GM21367 (cell line): ENCODE results near the gene C1QB.

Experiments
- ATAC-seq: cut with Tn5 transposase; IDR thresholded peaks from one replicate; pipeline ENCODE4 v1.9.1; 2021; ENCODE audit not compliant: unreplicated experiment

The C1QB gene

DNA sequence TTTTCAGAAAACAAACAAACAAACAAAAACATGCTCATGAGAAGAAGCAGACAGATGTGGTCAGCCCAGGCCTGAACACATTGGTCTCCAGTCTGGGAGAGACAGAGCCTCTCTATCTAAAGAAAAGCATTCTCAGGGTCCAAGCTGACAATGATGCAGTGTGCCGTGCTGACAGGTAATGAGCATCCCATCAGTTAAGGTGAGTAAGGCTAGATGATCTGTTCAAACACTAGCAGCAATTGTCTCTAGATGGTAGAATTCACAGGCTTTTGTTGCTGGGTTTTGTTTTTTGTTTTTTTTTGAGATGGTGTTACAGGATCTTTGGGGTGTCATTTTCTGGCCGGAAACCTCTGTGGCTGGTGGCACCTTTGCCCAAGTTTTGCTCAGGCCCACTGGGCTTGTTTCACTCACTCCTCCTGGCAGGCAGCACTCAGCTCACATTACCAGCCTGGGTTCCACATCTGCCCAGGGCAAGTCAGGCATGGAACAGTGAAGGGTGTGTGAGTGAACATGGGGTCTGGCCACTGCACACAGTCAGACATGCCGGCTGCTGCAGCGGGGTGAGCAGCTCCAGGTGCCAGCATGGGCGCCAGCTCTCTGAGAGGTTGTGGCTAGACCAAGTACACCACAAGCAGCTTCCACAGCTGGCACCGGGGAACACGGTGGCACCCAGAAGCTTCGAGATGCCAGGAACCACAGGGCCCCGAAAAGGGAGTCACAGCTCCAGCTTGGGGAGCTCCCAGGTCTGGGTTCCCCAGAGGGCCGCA is 19.2 kb upstream of the C1QB start:
- no peak for ATAC-seq

DNA sequence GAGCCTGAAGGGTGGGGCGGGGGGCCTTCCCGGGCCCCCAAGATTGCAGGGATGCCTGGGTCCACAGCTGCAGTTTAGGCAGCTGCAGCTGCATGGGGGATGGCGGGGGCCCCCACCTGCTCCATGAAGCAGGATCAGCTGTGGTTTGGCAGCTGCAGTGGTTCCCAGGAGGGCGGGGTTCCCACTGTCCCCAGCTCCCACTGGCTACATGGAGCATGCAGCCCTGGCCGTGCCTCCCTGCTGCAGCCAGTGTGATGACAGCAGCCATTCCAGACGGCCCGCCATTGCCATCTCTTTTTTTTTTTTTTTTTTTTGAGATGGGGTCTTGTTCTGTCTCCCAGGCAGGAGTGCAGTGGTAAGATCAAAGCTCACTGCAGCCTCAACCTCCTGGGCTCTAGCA is 17.6 kb upstream of the C1QB start:
- no peak for ATAC-seq

DNA sequence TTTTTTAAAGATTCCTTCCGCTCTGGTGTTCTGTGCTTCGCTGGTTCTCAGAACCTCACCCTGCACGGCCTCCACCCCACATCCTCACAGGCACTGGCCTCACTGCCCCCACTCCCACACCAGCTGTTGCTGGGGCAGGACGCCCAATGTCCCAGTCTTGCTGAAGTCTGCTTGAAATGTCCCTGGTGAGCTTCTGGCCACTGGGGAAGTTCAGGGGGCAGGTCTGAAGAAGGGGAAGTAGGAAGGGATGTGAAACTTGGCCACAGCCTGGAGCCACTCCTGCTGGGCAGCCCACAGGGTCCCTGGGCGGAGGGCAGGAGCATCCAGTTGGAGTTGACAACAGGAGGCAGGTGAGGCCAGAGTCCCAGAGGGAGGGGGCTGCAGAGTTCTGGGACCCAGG is 16.7 kb upstream of the C1QB start, which contains the start of gene C1QA:
Gene C1QA (plus strand): TSS at position 276 of the 400 bp plus-strand sequence. CDS start 989 bp downstream, outside the sequence.
- ATAC-seq, result no peak

DNA sequence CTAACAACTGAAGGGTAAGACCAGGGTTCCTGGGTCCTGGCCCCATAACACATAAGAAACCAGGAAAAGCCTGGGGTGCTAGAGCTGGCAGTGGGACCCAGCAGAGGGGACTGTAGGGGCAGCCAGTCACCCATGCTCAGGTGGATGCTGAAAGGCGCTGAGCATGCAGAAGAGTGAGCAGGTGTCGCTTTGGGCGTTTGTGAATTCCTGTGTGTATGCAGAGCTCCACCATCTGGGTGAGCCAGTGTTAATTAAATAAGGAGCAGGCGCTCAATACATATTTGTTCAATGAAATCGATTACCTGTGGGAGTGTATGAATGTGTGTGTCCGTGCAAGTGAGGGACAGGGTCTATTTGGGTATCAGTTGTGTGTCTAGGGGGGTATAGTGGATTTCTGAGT is 16.1 kb upstream of the C1QB start:
- no peak for ATAC-seq

DNA sequence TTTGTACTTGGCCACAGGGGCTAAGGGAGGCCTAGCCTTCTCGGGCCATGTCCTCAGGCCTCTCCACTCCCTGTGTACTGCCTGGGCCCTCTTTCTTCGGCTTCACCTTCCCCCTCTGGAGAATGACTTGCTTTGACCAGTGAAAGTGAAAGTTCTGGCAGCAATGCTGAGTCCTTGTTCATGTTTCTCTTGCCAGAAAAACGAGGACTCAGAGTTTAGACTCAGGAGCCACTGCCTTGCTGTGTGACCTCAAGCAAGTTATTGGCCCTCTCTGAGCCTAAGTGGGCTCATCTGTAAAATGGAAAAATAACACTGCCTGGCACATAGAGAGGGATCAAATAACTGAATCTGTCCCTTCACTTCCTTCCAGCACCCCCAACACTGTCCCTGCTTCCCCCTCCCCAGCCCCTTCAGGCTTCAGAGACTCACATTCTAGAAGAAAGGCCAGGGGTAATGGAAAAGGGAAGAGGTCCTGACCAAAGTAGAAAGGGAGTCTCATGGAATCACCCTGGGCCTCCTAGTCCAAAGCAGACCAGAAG is 15.1 kb upstream of the C1QB start:
- no peak for ATAC-seq

DNA sequence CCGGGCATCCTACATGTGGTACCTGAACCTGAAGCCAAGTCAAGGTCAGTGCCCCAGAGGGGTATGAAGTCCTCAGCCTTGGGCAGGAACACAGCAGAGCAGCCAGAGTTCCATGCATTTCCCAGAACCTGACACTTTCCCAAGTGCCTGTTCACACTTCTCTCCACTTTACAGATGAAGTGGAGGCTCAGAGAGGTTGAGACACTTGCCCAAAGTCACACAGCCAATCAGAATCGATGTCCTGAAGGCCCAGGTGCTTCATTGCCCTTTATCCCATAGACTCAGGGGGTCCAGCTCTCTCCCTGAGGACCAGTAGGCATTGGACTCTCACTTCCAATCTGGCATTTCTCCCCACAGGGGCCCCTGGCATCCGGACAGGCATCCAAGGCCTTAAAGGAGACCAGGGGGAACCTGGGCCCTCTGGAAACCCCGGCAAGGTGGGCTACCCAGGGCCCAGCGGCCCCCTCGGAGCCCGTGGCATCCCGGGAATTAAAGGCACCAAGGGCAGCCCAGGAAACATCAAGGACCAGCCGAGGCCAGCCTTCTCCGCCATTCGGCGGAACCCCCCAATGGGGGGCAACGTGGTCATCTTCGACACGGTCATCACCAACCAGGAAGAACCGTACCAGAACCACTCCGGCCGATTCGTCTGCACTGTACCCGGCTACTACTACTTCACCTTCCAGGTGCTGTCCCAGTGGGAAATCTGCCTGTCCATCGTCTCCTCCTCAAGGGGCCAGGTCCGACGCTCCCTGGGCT is 14.4 kb upstream of the C1QB start:
- ATAC-seq, result no peak

DNA sequence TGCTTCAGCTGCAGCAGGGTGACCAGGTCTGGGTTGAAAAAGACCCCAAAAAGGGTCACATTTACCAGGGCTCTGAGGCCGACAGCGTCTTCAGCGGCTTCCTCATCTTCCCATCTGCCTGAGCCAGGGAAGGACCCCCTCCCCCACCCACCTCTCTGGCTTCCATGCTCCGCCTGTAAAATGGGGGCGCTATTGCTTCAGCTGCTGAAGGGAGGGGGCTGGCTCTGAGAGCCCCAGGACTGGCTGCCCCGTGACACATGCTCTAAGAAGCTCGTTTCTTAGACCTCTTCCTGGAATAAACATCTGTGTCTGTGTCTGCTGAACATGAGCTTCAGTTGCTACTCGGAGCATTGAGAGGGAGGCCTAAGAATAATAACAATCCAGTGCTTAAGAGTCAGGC is 13.8 kb upstream of the C1QB start:
- ATAC-seq, result no peak

DNA sequence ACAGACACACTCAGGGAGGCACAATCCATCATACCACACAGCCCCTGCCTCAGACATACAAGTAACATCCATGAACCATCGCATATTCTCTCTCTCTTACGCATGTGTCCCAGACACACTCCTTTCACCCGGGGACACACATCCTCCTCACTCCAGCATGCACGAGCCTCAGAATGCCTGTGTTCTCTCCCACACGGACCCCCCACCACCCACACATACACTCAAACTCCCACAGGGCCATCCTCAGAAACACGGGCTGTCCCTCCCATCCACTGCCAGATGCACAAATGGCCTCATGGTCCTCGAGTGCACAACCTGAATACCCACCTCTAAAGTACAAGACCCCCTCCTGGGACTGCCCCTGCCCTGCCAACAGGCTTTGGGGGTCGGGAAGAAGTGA is 11.8 kb upstream of the C1QB start:
- ATAC-seq, result no peak

DNA sequence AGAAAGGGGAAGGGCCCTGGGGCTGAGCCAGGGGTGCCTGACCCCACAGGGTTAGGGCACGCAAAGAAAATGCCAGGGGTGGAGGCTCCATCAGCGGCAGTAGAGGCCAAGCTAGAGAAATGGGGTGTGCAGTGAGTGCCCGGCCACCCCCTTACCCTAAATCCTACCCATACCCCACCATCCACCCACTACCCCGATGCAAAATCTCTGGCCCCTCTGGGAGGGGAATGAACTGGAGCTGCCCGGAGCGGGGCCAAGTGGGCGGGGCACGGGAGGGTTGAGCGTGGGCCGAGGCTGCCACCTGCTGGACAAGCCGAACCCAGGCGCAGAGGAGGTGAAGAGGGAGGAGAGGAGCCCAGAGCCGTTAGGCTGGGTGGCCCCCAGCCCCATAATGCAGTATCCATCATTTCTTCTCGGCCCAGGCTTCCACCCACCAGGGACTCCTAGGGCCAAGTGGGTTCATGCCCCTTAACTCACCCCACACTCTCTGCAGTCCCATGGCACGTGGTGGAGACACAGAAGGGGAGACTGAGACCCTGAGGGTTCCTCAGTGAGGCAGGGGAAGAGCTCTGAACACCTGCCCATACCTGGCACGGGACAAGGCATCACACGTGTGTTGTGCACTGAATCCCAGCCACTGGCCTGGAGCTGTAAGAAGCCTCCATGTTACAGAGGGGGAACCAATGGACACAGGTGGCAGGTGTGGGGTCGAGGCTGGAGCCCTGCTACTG is 11.0 kb upstream of the C1QB start:
- no peak for ATAC-seq

DNA sequence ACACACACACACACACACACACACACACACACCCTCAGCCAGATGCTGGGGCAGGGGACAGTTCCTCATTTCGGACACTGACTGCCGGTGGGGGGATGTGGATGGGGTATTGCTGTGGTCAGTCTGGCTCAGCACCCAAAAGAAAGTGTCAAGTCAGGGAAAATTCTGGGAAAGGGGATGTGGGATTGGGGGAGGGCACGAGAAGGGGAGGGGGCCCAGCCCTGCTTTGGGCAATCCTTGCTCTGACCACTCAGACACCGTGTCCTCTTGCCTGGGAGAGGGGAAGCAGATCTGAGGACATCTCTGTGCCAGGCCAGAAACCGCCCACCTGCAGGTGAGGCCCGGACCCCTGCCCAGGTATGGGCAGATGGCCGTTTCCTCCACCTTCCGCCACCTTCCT is 9.7 kb upstream of the C1QB start, which contains the start of gene C1QC:
Gene C1QC (plus strand): TSS at position 253 of the 400 bp plus-strand sequence. CDS start 391 bp downstream, outside the sequence.
- no peak for ATAC-seq

DNA sequence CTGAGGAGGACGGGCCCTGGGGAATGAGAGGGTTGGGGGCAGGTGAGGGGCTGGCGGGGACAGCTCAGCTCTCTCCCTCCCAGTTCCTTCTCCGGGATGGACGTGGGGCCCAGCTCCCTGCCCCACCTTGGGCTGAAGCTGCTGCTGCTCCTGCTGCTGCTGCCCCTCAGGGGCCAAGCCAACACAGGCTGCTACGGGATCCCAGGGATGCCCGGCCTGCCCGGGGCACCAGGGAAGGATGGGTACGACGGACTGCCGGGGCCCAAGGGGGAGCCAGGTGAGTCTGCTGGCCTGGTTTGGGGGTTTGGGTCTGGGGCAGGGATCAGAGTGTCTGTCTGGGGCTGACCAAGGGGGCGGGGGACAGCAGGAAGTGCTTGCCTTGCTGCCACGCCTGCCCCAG is 9.1 kb upstream of the C1QB start:
- no peak for ATAC-seq

DNA sequence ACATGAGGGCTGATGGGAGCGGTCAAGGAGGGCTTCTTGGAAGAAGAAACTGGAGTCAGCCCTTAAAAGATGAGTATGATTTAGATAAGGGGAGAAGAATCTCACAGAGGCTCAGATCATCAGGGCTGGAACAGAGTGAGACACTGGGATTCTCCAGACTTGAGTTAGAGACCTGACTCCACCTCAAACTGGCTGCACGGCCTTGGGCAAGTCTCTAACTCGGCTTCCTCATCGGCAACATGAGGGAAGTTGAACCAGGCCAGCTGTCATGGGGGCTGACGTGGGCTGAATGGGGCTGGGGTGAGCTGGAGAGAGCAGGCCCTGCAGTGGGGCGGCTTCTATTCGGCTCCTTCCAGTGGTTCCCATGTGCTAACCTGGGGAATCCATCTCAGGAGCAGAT is 7.1 kb upstream of the C1QB start:
- no peak for ATAC-seq

DNA sequence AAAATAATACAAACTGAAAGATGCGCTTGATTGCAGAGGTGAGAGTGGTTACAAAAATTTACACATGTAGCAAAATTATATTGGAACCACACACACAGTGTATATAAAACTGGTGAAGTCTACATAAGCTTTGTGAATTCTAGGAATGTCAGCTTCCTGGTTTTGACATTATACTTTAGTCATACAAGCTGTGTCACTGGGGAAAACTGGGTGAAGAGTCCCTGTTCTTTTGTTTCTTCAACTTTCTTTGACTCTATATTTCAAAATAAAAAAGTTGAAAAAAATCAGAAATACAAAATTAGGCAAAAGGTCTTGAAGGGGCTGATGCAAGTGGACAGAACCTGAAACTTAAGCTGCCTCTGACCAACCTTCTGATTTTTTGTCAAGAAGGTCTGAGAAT is 6.7 kb upstream of the C1QB start:
- ATAC-seq, result no peak

DNA sequence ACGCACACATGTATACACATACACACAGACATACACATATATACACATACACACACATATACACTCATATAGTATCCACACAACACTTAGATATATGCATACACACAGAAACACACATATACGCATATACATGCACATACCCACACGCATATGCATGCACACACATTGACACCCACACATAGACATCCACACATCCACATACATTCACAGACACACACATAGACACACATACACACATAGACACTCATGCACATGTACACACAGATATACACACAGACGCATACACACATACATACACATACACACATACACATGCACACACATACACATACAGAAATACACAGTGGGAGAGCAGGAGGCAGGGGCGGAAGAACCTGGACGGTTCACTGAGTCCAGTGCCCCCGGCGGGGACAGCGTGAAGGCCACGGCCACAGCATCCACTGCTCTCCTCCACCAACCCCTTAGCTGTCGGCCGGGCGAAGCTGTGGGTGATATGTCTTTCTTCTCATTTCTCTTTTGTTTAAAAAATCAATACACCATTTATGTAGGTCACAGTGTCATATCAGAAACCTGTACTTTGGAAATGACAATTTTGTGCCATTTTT is 2.8 kb upstream of the C1QB start:
- no peak for ATAC-seq

DNA sequence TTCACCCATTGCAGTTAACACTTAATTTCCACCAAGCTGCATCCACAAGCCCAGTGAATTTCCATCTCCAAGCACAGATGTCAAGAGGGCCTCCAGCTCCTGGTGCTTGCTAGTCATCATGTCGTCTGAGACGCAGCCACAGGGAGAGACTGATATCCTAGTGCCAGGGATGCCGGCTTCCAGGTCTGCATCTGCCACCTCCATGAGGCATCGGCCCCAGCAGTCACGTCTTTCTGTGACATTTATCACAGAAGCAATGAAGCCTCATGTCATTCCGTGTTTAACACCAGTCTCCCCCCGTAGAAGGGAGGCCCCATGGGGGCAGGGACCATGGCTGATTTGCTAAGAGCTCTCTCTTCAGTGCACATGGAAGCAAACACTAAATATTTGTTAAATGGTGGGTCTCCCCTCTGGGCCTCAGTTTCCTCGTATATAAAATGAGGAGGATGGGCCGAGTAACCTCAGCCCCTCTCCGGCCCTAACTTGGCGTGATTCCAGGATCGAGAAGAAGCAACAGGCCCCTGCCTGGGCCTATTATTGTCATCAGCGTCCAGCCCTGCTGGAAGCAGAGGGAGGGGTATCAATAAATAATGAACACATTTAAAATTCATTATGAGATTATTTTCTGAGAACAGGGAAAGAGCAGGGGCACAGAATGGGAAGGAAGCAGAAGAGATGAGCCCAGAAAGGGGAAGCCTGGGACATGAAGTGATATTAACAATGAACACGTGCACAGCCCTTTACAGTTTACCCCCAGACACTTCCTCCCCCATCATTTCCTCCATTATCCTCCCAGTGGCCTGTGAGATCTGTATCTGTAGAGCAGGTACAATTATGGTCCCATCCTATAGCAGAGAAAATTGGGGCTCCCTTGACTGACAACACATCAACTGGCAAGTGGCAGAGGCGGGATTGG is 837 bp upstream of the C1QB start:
- no peak for ATAC-seq

DNA sequence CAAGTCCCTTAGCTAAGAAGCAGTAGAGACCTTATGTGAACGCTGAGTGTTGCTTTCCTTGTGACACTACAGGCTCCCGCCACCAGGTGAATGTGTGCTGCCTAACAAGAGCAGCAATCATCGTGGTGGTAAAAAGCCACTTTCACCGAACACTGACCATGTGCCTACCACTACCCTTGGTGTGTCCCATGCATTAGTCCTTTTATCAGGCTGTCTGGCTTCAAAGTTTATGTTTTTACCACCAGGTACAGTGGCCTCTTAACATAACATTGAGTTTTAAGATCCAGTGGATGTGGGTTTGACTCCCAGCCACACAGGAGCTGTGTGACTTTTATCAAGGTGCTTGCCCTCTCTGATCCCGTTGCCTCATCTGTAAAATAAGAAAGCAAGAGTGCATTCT is 1.7 kb downstream of the C1QB start:
- ATAC-seq, result no peak

DNA sequence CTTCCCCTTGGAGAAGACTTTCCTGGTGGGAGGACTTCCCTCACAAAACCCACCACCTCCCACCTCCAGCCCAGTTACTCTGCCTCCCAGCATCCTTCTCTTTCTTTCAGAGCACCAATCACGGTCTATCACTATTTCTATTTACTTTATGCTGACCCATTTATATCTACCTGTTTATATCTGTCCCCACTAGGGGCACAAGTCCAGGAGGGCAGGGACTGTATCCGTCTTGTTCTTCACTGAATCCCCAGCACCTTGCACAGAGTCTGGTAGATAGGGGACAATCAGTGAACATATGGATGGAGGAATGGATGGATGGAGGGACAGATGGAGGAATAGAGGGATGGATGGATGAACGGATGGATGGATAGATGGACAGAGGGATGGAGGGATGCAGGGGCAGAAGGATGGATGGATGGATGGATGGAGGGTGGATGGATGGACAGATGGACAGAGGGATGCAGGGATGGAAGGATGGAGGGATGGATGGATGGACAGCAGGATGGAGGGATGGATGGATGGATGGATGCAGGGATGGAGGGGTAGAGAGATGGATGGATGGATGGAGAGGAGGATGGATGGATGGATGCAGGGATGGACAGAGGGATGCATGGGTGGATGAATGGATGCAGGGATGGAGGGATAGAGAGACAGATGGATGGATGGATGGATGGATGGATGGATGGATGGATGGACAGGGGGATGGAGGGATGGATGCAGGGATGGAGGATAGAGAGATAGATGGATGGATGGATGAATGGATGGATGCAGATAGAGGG is 5.5 kb downstream of the C1QB start:
- no peak for ATAC-seq

DNA sequence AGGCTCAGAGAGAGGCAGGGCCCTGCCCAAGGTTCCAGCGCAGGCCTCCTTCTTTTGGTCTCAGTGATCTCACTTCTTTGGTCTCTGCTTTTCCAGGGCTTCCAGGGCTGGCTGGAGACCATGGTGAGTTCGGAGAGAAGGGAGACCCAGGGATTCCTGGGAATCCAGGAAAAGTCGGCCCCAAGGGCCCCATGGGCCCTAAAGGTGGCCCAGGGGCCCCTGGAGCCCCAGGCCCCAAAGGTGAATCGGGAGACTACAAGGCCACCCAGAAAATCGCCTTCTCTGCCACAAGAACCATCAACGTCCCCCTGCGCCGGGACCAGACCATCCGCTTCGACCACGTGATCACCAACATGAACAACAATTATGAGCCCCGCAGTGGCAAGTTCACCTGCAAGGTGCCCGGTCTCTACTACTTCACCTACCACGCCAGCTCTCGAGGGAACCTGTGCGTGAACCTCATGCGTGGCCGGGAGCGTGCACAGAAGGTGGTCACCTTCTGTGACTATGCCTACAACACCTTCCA is 7.7 kb downstream of the C1QB start:
- no peak for ATAC-seq

DNA sequence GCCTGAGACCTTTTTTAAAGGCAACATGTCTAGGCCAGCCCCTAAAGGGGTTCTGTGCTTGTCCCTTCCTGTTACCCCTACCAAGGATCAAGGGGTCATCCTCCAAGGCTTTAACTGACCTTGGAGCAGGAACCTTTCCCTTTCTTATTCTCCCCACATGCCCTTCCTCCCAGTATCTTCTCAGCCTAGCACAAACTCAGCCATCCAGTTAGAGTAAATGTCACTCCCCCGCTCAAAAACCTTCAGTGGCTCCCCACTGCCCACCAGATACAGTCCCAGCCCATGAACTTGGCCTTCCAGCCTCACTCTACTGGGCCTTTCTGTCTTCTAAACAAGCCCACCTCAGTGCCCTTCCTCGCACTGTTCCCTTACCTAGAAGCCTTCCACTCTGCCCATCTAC is 8.8 kb downstream of the C1QB start:
- ATAC-seq, result no peak
